ENCODE results near the gene TRERF1.

TRERF1 gene, protein sequence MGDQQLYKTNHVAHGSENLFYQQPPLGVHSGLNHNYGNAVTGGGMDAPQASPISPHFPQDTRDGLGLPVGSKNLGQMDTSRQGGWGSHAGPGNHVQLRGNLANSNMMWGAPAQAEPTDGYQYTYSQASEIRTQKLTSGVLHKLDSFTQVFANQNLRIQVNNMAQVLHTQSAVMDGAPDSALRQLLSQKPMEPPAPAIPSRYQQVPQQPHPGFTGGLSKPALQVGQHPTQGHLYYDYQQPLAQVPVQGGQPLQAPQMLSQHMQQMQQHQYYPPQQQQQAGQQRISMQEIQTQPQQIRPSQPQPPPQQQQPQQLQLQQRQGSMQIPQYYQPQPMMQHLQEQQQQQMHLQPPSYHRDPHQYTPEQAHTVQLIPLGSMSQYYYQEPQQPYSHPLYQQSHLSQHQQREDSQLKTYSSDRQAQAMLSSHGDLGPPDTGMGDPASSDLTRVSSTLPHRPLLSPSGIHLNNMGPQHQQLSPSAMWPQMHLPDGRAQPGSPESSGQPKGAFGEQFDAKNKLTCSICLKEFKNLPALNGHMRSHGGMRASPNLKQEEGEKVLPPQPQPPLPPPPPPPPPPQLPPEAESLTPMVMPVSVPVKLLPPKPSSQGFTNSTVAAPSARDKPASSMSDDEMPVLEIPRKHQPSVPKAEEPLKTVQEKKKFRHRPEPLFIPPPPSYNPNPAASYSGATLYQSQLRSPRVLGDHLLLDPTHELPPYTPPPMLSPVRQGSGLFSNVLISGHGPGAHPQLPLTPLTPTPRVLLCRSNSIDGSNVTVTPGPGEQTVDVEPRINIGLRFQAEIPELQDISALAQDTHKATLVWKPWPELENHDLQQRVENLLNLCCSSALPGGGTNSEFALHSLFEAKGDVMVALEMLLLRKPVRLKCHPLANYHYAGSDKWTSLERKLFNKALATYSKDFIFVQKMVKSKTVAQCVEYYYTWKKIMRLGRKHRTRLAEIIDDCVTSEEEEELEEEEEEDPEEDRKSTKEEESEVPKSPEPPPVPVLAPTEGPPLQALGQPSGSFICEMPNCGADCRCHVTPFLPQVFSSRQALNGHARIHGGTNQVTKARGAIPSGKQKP (N-terminal part only)

DNA sequence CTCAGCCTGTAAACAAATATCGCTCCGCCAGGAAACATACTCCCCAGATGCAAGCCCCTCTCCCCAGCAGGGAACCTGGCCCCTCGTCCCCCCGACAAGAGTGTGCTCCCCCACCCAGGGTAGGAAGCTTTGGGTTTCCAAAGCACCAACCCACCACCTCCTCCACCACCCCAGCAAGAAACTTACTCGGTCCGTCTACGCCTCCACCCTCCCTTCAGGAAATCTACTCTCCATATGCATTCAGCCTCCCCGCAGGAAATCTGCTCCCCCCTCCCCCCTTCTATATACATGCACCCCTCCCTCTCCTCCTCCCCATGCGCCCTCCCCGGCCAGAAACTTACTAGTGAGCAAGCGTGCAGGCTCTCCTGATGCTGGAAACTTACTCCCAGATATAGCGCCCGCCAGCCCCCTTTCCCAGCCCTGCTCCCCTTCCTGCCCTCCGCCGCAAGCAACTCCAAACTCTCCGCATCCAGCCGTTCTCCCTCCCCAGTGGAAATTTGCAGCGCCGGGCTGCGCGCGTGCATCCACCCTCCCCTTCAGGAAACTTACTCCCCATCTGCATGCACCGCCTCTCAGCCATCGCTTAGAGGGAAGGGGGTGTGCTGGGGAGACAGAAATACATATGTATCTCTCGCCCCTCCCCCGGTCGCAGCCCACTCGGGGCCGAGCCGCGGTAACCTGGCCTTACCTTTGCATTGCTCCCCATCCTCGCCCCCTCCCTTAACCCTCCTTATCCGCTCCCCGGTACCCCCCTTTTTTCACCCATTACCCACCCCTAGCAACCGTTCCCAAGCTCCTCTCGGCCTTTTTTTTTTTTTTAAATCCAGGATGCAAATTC, at the start of gene TRERF1:
Gene TRERF1 (minus strand): TSS at position 594 of the 838 bp plus-strand sequence. CDS start 182,336 bp downstream, outside the sequence.
- TF ChIP-seq, protein P1, sequence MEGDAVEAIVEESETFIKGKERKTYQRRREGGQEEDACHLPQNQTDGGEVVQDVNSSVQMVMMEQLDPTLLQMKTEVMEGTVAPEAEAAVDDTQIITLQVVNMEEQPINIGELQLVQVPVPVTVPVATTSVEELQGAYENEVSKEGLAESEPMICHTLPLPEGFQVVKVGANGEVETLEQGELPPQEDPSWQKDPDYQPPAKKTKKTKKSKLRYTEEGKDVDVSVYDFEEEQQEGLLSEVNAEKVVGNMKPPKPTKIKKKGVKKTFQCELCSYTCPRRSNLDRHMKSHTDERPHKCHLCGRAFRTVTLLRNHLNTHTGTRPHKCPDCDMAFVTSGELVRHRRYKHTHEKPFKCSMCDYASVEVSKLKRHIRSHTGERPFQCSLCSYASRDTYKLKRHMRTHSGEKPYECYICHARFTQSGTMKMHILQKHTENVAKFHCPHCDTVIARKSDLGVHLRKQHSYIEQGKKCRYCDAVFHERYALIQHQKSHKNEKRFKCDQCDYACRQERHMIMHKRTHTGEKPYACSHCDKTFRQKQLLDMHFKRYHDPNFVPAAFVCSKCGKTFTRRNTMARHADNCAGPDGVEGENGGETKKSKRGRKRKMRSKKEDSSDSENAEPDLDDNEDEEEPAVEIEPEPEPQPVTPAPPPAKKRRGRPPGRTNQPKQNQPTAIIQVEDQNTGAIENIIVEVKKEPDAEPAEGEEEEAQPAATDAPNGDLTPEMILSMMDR (IDR thresholded peaks at IDR 0.05; ENCODE audit: extremely low read depth, missing control alignments) = no peak
- DNase-seq (ENCODE audit: low spot score) = peak; percentile 79

DNA sequence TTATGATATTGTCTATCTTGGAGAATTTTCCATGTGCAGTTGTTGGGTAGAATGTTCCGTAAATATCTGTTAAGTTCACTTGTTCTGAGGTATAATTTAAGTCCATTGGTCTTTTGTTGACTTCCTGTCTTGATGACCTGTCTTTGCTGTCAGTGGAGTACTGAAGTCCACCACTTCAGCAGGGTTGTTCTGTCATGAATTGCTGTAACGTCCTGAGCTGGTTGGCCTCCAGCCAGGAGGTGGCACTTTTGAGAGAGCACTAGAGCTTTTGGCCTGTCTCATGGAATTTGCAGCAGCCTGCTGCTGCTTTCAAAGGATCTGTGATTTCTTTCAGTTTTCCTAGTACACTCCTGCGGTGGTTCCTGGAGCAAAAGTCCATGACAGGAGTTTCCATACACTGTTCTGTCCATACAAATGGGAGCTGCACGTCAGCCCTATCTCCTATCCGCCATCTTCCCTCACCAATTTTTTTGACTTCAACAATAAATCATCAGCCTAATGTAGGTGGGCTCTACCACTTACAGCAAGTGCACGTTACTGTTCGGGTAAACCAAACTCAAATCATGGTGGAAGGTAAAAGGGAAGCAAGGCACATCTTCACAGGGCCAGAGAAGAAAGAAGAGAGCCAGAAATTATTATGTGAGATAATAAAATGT, 46.9 kb upstream of the TRERF1 start:
- TF ChIP-seq, protein P1 (IDR thresholded peaks at IDR 0.05; ENCODE audit: extremely low read depth, missing control alignments) = no peak
- no peak for DNase-seq (ENCODE audit: low spot score)

DNA sequence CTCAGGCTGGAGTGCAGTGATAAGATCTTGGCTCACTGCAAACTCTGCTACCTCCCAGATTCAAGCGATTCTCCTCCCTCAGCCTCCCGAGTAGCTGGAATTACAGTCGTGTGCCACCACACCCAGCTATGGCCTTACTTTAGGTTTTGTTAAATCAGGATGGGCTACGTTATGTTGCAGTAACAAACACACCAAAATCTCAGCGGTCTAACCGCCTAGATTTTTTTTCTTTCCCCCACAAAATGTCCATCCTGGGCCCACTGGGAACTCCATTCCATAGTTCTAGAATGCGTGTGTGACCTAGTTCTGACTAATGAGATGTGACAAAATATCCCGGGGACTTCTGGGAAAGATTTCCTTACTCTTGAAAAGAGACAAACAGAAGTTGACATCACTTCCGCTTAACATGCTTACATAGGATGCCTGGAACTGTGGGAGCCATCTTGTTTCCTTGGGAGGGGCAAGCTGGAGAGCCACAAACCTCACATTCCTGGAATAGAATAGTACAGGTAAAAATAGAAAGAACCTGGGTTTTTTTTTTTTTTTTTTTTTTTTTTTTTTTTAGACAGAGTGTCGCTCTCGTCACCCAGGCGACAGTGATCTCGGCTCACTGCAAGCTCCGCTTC, 42.3 kb upstream of the TRERF1 start:
- TF ChIP-seq, protein P1 (IDR thresholded peaks at IDR 0.05; ENCODE audit: extremely low read depth, missing control alignments) = no peak
- no peak for DNase-seq (ENCODE audit: low spot score)

DNA sequence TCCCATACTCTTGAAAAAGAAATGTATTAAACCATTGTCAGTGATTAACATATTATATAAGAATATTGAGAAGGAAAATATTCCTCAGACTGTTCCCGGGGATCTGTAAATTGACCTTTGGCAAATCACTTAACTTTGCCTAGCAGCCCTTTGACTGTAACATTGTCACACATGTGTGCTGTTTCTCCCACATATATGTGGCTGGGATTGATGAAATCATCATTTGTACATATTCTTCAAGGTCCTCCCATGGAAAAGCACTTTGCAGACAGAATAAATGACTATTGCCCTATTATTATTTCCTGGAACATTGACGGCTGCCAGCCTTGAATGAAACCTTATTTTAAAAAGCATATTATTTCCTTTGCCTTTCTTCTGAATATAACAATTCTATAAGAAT, 36.4 kb upstream of the TRERF1 start:
- TF ChIP-seq, protein P1 (IDR thresholded peaks at IDR 0.05; ENCODE audit: extremely low read depth, missing control alignments) = no peak
- no peak for DNase-seq (ENCODE audit: low spot score)

DNA sequence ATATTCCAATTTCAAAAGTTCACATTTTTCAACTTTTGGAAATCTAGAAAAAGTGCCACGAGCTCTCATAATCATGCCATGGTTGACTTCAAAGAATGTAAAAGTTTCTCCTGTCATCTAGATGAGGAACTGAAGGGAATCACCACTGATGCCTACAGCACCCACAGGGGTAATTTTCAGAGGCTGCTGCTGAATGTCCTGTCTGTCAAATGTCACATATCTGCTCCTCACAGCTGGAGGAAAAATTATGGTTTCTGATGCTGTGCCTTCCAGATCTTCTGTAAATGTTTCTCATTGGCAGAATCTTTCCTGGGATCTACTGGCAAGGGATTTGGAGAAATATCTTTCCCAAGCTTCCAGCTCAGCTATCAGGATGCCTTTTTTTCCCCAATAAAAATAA, 32.5 kb upstream of the TRERF1 start:
- no peak for DNase-seq (ENCODE audit: low spot score)
- TF ChIP-seq, protein P1 (IDR thresholded peaks at IDR 0.05; ENCODE audit: extremely low read depth, missing control alignments) = no peak

DNA sequence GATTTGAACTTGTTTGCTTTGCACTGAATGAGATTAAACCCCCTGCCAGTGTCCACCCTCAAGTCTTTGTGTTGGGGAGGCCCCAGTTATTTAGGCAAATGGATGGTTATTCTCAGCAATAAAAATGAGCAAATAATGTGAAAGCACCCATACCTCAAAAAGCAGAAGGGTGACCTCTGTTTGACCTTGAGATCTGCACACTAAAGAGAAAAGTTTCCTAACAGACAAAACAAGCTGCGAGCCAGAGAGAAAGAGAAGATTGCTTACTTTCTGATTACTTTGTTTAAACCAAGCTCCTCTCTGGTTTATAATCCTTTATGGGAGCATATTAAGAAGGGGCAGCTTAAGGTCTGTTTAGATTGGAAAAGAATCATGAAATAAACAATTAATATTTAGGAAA, 30.4 kb upstream of the TRERF1 start:
- no peak for DNase-seq (ENCODE audit: low spot score)
- TF ChIP-seq, protein P1 (IDR thresholded peaks at IDR 0.05; ENCODE audit: extremely low read depth, missing control alignments) = no peak
